ENCODE data around the gene GALNT17.

- TF ChIP-seq CTCF (IDR thresholded peaks at IDR 0.05), result no peak
- TF ChIP-seq POLR2A (IDR thresholded peaks at IDR 0.05; ENCODE audit: low read depth), result no peak
Measured at GRCh38 chr7:71591876-71592275, 459.9 kb downstream of the GALNT17 start.

Data from esophagus muscularis mucosa (tissue), 3 donors.